T-cell (primary cell): ENCODE data around the gene NOL4L. TPM values are rescaled to one million over a fixed set of nuclear protein-coding genes. Genes with fewer than 3 reads are reported as not detected.
A peak's percentile ranks its signal among the peaks of the same experiment; 100 is the strongest.

ENCODE experiments used
- ATAC-seq, 4 experiments: fragments of 200-7000 bp in 3 of 4; fragments of 150-1000 bp in 1 of 4; cut with Tn5 transposase; replicated peaks in 1 of 4; 1 replicate in 3 of 4; 2 replicates in 1 of 4; pipeline ENCODE4 v1.10.0; 2021; ENCODE audit warnings: moderate library complexity in 3 of 4, mild to moderate bottlenecking in 2 of 4, moderate number of reproducible peaks in 1 of 4
- CTCF ChIA-PET, 2 donors: fragments of 300-600 bp; sonication (Branson Sonifier 250); formaldehyde crosslinking; loops; one replicate each; lab custom pipeline; 2022; ENCODE audit warnings: antibody characterized with exemption in 2 of 2; lab: Charles Lee
- POLR2A ChIA-PET, 2 donors: fragments of 300-600 bp; sonication (Branson Sonifier 250); formaldehyde crosslinking; loops; one replicate each; lab custom pipeline; 2022; ENCODE audit warnings: antibody characterized with exemption in 2 of 2; lab: Charles Lee
- DNase-seq, 35 experiments: peaks; one replicate each; pipeline versions ENCODE4 v3.0.0 to v3.0.0-alpha.2; 2013 to 2023
- H3K27ac ChIP-seq: one replicate; pipeline ENCODE4 v1.5.1; 2013; ENCODE audit warnings: low read length
- H3K27me3 ChIP-seq, 2 experiments: replicated peaks in 1 of 2; 1 replicate in 1 of 2; 2 replicates in 1 of 2; pipeline versions ENCODE4 v1.6.1 to v1.7.0; 2013; ENCODE audit warnings: low read length in 1 of 2, mixed read lengths in 1 of 2; ENCODE audit not compliant: control insufficient read depth in 2 of 2, insufficient read depth in 2 of 2; ENCODE audit errors: extremely low read depth in 1 of 2
- H3K36me3 ChIP-seq, 2 donors: 1 replicate in 1 of 2; 2 replicates in 1 of 2; pipeline versions ENCODE4 v1.6.1 to v1.7.0; 2013; ENCODE audit warnings: low read length in 1 of 2; ENCODE audit not compliant: control insufficient read depth in 2 of 2, insufficient read depth in 1 of 2; ENCODE audit errors: extremely low read depth in 1 of 2
- H3K4me1 ChIP-seq, 2 experiments: 1 replicate in 1 of 2; 2 replicates in 1 of 2; pipeline versions ENCODE4 v1.6.1 to v1.7.0; 2013; ENCODE audit warnings: low read length in 2 of 2, mixed read lengths in 1 of 2; ENCODE audit not compliant: insufficient read depth in 2 of 2, control insufficient read depth in 1 of 2; ENCODE audit errors: extremely low read depth in 1 of 2
- H3K4me3 ChIP-seq, 2 donors: 1 replicate in 1 of 2; 2 replicates in 1 of 2; pipeline versions ENCODE4 v1.5.1 to v1.7.0; 2013; ENCODE audit warnings: mild to moderate bottlenecking in 2 of 2, low read length in 1 of 2, moderate library complexity in 1 of 2; ENCODE audit not compliant: control insufficient read depth in 1 of 2; ENCODE audit errors: extremely low read depth in 1 of 2
- H3K9me3 ChIP-seq: 2 replicates; pipeline ENCODE4 v1.7.0; 2013
- H3K27ac Mint-ChIP-seq, 2 donors: one replicate each; pipeline ENCODE4 v1.8.0; 2020 to 2021; ENCODE audit warnings: mild to moderate bottlenecking in 2 of 2, mixed read lengths in 2 of 2
- H3K27me3 Mint-ChIP-seq, 2 donors: one replicate each; pipeline ENCODE4 v1.8.0; 2021 to 2022; ENCODE audit warnings: mixed read lengths in 2 of 2
- H3K36me3 Mint-ChIP-seq: one replicate; pipeline ENCODE4 v1.8.0; 2021; ENCODE audit warnings: mixed read lengths
- H3K4me1 Mint-ChIP-seq, 3 donors: one replicate each; pipeline ENCODE4 v1.8.0; 2020 to 2022; ENCODE audit warnings: mixed read lengths in 3 of 3, mild to moderate bottlenecking in 1 of 3
- H3K4me3 Mint-ChIP-seq, 3 donors: one replicate each; pipeline ENCODE4 v1.8.0; 2020 to 2022; ENCODE audit warnings: mild to moderate bottlenecking in 3 of 3, mixed read lengths in 3 of 3, moderate library complexity in 3 of 3
- H3K9me3 Mint-ChIP-seq, 3 donors: one replicate each; pipeline ENCODE4 v1.8.0; 2020 to 2022; ENCODE audit warnings: mixed read lengths in 3 of 3
- WGBS: methylation state at CpG from one replicate; pipeline ENCODE4 v1.1.5; 2013; ENCODE audit warnings: missing lambda C conversion rate; ENCODE audit not compliant: insufficient coverage; 5-methylcytosine and 5-hydroxymethylcytosine counted together
- total RNA-seq, 35 experiments: library from RNA in 6 of 35; stranded (reverse) in 6 of 35; fragments of 120-200 nt in 1 of 35; gene quantifications; one replicate each; pipeline versions ENCODE4 v1.2.1 to v1.2.4 and lab custom pipeline; 2013 to 2026

NOL4L gene
- total RNA-seq, 5 donors from 2014 or later (not counting 1 experiment from before 2014, with no cell fraction given): 63.5 to 88.8 (median 74.4) TPM

- H3K27ac Mint-ChIP-seq: no peak overlapping the region
- no peaks in the 10 kb centered on the region for H3K27me3 Mint-ChIP-seq
- H3K36me3 ChIP-seq: no peaks in the 10 kb centered on the region
- POLR2A ChIA-PET: no interaction called here
- peaks cover 7 to 16% (median 10%) of the 10 kb centered on the region in 3 donors for H3K4me1 Mint-ChIP-seq
- CTCF ChIA-PET: no interaction called here
- peaks cover 0 to 9% (median 0%) of the 10 kb centered on the region in 3 donors for H3K9me3 Mint-ChIP-seq
- no peaks in the 10 kb centered on the region for H3K9me3 ChIP-seq
- H3K4me3 Mint-ChIP-seq: no peak overlapping the region
- no peaks in the 10 kb centered on the region for H3K36me3 Mint-ChIP-seq
- WGBS: 89% methylated on average over 9 of the region's 17 CpGs
- peaks cover 0 to 30% of the 10 kb centered on the region in 2 experiments for H3K27me3 ChIP-seq
- H3K27ac ChIP-seq: no peak overlapping the region
- peaks cover 0 to 11% of the 10 kb centered on the region in 2 experiments for H3K4me1 ChIP-seq
- H3K4me3 ChIP-seq: no peak overlapping the region
- DNase-seq: no peak
- peak in 1 of 4 experiments; percentile 42 for ATAC-seq
Observed at GRCh38 chr20:32610472-32611218, 25.5 kb upstream of the NOL4L start.

DNA sequence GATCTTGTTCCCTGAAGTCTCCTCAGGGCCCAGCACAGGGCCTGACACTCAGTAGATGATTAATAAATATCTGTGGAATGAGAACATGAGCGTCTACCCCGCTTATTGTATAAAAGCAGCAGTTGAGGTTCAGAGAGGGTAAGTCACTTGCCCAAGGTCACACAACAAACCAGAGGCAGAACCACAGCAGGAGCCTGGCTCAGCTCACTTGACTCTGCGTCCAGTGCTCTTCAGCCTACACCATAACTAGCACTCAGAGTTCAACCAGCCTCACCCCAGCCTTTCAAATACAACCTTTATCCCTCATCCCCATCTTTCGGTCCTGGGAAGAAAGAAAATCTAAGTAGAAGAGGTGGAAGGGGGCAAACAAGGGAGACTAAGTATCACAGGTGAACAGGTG lies 24.9 kb upstream of the NOL4L start:
- ATAC-seq: no peak
- Mint-ChIP-seq H3K27ac (peak overlapping the region in 1 of 2 donors; percentile 53), H3K27me3 (peaks cover 0 to 3% of the 10 kb centered on the region in 2 donors), H3K9me3 (peaks cover 0 to 9% (median 0%) of the 10 kb centered on the region in 3 donors), H3K4me1 (peaks cover 7 to 13% (median 10%) of the 10 kb centered on the region in 3 donors), H3K4me3 (no peak overlapping the region), H3K36me3 (no peaks in the 10 kb centered on the region)
- Histone ChIP-seq H3K4me1 (peaks cover 0 to 11% of the 10 kb centered on the region in 2 experiments), H3K9me3 (no peaks in the 10 kb centered on the region), H3K36me3 (no peaks in the 10 kb centered on the region), H3K4me3 (no peak overlapping the region), H3K27me3 (peaks cover 0 to 35% of the 10 kb centered on the region in 2 experiments), H3K27ac (no peak overlapping the region)
- no peak for DNase-seq
- POLR2A ChIA-PET: no interaction called here
- CTCF ChIA-PET: no interaction called here
- no CpG with 5 or more reads among the region's 4 CpGs for whole genome bisulfite sequencing

- H3K36me3 Mint-ChIP-seq: no peaks in the 10 kb centered on the region
- 88% methylated on average over 12 of the region's 14 CpGs for WGBS
- ChIA-PET POLR2A (no interaction called here), CTCF (no interaction called here)
- H3K36me3 ChIP-seq: no peaks in the 10 kb centered on the region
- ATAC-seq (no peak), DNase-seq (no peak)
- peaks cover 0 to 11% of the 10 kb centered on the region in 2 experiments for H3K4me1 ChIP-seq
- peaks cover 0 to 3% of the 10 kb centered on the region in 2 donors for H3K27me3 Mint-ChIP-seq
- H3K9me3 Mint-ChIP-seq: peaks cover 0 to 9% (median 0%) of the 10 kb centered on the region in 3 donors
- H3K27ac Mint-ChIP-seq: peak overlapping the region in 1 of 2 donors; percentile 53
- no peak overlapping the region for H3K27ac ChIP-seq
- no peak overlapping the region for H3K4me3 ChIP-seq
- H3K27me3 ChIP-seq: peaks cover 0 to 35% of the 10 kb centered on the region in 2 experiments
- H3K4me1 Mint-ChIP-seq: peaks cover 6 to 8% (median 7%) of the 10 kb centered on the region in 3 donors
- H3K4me3 Mint-ChIP-seq: no peak overlapping the region
- H3K9me3 ChIP-seq: no peaks in the 10 kb centered on the region
Observed at GRCh38 chr20:32609111-32609773, 24.1 kb upstream of the NOL4L start.

DNA sequence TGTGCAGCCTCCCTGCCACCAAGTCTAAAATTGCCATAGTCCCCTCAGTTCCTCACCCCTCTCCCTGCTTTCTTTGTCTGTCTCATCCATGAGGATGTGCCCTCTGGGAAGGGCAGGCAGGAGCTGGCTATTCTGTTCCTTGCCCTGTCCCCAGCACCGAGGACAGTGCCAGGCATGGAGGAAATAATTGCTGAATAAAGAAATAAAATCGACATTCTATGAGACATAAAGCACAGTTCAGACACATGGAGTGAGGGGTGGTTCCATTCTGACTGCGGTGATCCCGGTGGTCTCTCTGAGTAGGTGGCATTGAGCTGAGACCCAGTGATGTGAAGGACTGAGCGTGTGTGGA lies 23.5 kb upstream of the NOL4L start:
- POLR2A ChIA-PET: no interaction called here
- no peak for ATAC-seq
- CTCF ChIA-PET: no interaction called here

DNA sequence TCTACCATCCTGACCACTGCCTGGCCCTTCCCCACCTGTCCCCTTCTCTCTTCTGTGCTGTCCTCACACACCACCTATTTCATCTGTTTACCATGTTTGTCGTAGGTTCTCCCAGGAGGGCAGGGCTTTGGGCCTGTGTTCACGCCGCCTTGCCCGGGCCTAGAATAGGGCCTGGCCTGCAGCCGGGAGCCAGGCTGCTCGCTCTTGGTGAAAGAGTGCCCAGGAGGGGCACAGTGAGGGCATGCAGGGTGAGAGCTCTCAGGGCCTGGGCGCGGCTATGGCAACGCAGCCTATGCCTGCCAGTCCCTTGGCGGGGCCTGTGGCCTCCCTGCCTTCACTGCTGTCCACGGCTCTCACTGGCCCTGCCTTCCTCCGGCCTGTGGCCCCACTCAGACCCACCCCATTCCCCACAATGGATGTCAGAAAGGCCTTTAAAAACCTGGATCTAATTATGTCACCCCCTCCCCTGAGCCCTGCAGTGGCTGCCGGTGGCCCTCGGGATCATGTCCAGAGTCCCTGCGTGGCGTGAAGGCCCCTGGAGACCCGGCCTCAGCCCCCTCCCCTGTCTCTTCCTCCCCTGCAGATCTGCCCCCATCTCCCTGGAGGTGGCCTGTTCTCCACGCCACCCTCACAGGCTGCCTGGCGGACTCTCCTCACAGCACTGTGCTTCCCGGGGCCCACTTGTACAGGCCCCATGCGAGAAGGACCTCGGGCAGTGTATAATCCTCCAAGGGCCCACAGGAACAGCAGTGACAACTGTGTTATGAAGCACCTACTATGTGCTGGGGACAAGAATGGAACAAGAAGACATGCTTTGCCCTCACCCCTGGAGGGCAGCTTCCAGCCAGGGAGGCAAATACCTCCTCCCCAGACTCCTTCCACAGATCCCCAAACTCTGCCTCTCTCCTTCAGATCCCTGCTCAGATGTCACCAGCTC lies 22.9 kb upstream of the NOL4L start:
- CTCF ChIA-PET: no interaction called here
- Histone ChIP-seq H3K9me3 (no peaks in the 10 kb centered on the region), H3K4me3 (no peak overlapping the region), H3K27me3 (peaks cover 0 to 39% of the 10 kb centered on the region in 2 experiments), H3K27ac (no peak overlapping the region), H3K4me1 (peaks cover 0 to 11% of the 10 kb centered on the region in 2 experiments), H3K36me3 (no peaks in the 10 kb centered on the region)
- Mint-ChIP-seq H3K4me1 (peaks cover 6 to 8% (median 7%) of the 10 kb centered on the region in 3 donors), H3K4me3 (no peak overlapping the region), H3K27ac (no peak overlapping the region), H3K36me3 (no peaks in the 10 kb centered on the region), H3K9me3 (peaks cover 0 to 1% (median 0%) of the 10 kb centered on the region in 3 donors), H3K27me3 (peaks cover 0 to 3% of the 10 kb centered on the region in 2 donors)
- 92% methylated on average over 18 of the region's 22 CpGs for whole genome bisulfite sequencing
- no peak for ATAC-seq
- no peak for DNase-seq
- POLR2A ChIA-PET: no interaction called here

More for the DNA sequence above, 23.5 kb upstream of the NOL4L start:
- H3K36me3 Mint-ChIP-seq: no peaks in the 10 kb centered on the region
- 93% methylated on average over 3 of the region's 5 CpGs for WGBS
- Histone ChIP-seq H3K9me3 (no peaks in the 10 kb centered on the region), H3K27ac (no peak overlapping the region), H3K4me3 (no peak overlapping the region), H3K27me3 (peaks cover 0 to 39% of the 10 kb centered on the region in 2 experiments), H3K36me3 (no peaks in the 10 kb centered on the region), H3K4me1 (peaks cover 0 to 11% of the 10 kb centered on the region in 2 experiments)
- no peak for DNase-seq
- no peak overlapping the region for H3K4me3 Mint-ChIP-seq
- H3K27ac Mint-ChIP-seq: no peak overlapping the region
- peaks cover 0 to 3% of the 10 kb centered on the region in 2 donors for H3K27me3 Mint-ChIP-seq
- H3K4me1 Mint-ChIP-seq: peaks cover 6 to 8% (median 7%) of the 10 kb centered on the region in 3 donors
- H3K9me3 Mint-ChIP-seq: peaks cover 0 to 8% (median 0%) of the 10 kb centered on the region in 3 donors

DNA sequence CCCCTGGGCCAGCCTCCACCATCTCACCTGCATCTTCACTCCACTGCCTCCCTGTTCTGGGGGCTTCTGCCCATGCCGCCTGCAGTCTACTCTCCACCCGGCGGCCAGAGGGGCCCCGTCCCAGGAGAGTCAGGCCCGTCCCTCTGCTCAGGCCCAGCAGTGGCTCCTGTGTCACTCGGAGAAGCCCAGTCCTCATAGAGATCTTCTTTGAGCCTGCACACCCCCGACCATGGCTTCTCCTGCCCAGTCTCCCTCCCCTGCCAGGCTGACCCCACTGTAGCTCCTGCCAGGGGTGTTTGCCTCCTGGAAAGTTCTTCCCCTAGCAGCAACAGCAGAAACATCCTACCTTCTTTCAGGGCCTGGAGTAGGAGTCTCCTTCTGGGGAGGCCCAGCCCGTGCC lies 22.2 kb upstream of the NOL4L start:
- POLR2A ChIA-PET: no interaction called here
- Histone ChIP-seq H3K36me3 (no peaks in the 10 kb centered on the region), H3K4me1 (peaks cover 0 to 11% of the 10 kb centered on the region in 2 experiments), H3K27me3 (peaks cover 0 to 34% of the 10 kb centered on the region in 2 experiments), H3K9me3 (no peaks in the 10 kb centered on the region), H3K4me3 (no peak overlapping the region), H3K27ac (no peak overlapping the region)
- Mint-ChIP-seq H3K4me1 (peaks cover 7 to 10% (median 8%) of the 10 kb centered on the region in 3 donors), H3K36me3 (no peaks in the 10 kb centered on the region), H3K27me3 (peaks cover 0 to 3% of the 10 kb centered on the region in 2 donors), H3K27ac (no peak overlapping the region), H3K4me3 (no peak overlapping the region), H3K9me3 (no peaks in the 10 kb centered on the region)
- CTCF ChIA-PET: no interaction called here
- ATAC-seq (no peak), DNase-seq (no peak)
- WGBS: 78% methylated on average over 8 of the region's 8 CpGs
